A549 (cell line): ENCODE data around the gene ASPSCR1. TPM values are rescaled to one million over a fixed set of nuclear protein-coding genes. Genes with fewer than 3 reads are reported as not detected.
A peak's percentile ranks its signal among the peaks of the same experiment; 100 is the strongest.

ENCODE experiments used
- ATAC-seq, 2 experiments: fragments of 200-7000 bp in 1 of 2; fragments of >200 bp in 1 of 2; cut with Nextera tagmentation in 1 of 2; cut with Tn5 transposase in 1 of 2; 3 replicates each; pipeline versions ENCODE4 v1.8.0 to v1.9.1; 2018 to 2020; ENCODE audit warnings: mild to moderate bottlenecking in 1 of 2, moderate library complexity in 1 of 2
- CTCF ChIA-PET: fragments of 300-600 bp; sonication (Branson Sonifier 250); formaldehyde crosslinking; extraction: SDS; loops from one replicate; lab custom pipeline; 2021; ENCODE audit warnings: antibody characterized with exemption, inconsistent platforms; lab: Yijun Ruan, JAX
- POLR2A ChIA-PET: fragments of 350-600 bp; formaldehyde crosslinking; extraction: SDS; loops from one replicate; lab custom pipeline; 2021; ENCODE audit warnings: antibody characterized with exemption, inconsistent platforms; lab: Yijun Ruan, JAX
- DNase-seq, 2 experiments: peaks; one replicate each; pipeline versions ENCODE4 v3.0.0 to v3.0.0-alpha.2; 2011 to 2016; ENCODE audit warnings: low read depth in 1 of 2, low spot score in 1 of 2
- FAIRE-seq: peaks from 2 replicates; lab custom pipeline; 2011; peaks lifted over from hg19 to GRCh38; lab: Jason Lieb, UNC
- H3K27ac ChIP-seq, 2 experiments: fragments of >200 bp; sonication (Bioruptor Twin); formaldehyde crosslinking; 3 replicates each; pipeline ENCODE4 v1.5.1; 2016 to 2017
- H3K4me1 ChIP-seq: fragments of >200 bp; sonication (Bioruptor Twin); formaldehyde crosslinking; 3 replicates; pipeline ENCODE4 v1.6.1; 2016
- H3K4me2 ChIP-seq: fragments of >200 bp; sonication (Bioruptor Twin); formaldehyde crosslinking; 3 replicates; pipeline ENCODE4 v1.6.1; 2016
- H3K4me3 ChIP-seq: fragments of >200 bp; sonication (Bioruptor Twin); formaldehyde crosslinking; 3 replicates; pipeline ENCODE4 v1.5.1; 2016
- H3K9me3 ChIP-seq: fragments of >200 bp; sonication (Bioruptor Twin); formaldehyde crosslinking; 3 replicates; pipeline ENCODE4 v1.6.1; 2016
- BHLHE40 ChIP-seq: IDR thresholded peaks from 2 replicates; pipeline ENCODE4 v1.6.1; 2012; ENCODE audit warnings: low read depth, low read length, inconsistent platforms
- CBX8 ChIP-seq: fragments of 200-600 bp; sonication (generic); IDR thresholded peaks from 2 replicates; pipeline ENCODE4 v1.6.1; 2016
- CEBPB ChIP-seq, 2 experiments: fragments of >200 bp in 1 of 2; sonication (Bioruptor Twin) in 1 of 2; formaldehyde crosslinking in 1 of 2; IDR thresholded peaks; 2 replicates each; pipeline ENCODE4 v1.6.1; 2012 to 2016
- CHD4 ChIP-seq: fragments of 200-600 bp; sonication (generic); IDR thresholded peaks from 2 replicates; pipeline ENCODE4 v1.6.1; 2016; ENCODE audit warnings: antibody characterized with exemption, mild to moderate bottlenecking, borderline replicate concordance
- EHF ChIP-seq: fragments of 250-450 bp; sonication (Bioruptor Pico); IDR thresholded peaks from 2 replicates; pipeline ENCODE4 v1.5.0; 2020; ENCODE audit warnings: mild to moderate bottlenecking
- ESRRA ChIP-seq: fragments of 150-350 bp; IDR thresholded peaks from 2 replicates; pipeline ENCODE4 v1.6.1; 2014; ENCODE audit warnings: mild to moderate bottlenecking, low read length, borderline replicate concordance
- FOSB ChIP-seq: fragments of 250-450 bp; sonication (Bioruptor Pico); IDR thresholded peaks from 2 replicates; pipeline ENCODE4 v1.5.0; 2020; ENCODE audit warnings: mild to moderate bottlenecking, moderate library complexity
- FOXS1 ChIP-seq: fragments of 250-450 bp; sonication (Bioruptor Pico); IDR thresholded peaks from 2 replicates; pipeline ENCODE4 v1.5.0; 2020; ENCODE audit warnings: mild to moderate bottlenecking, moderate library complexity
- HOXA7 ChIP-seq: fragments of 250-450 bp; sonication (Bioruptor Pico); IDR thresholded peaks from 2 replicates; pipeline ENCODE4 v1.5.0; 2020; ENCODE audit warnings: mild to moderate bottlenecking, moderate library complexity
- HOXB13 ChIP-seq: fragments of 250-450 bp; sonication (Bioruptor Pico); IDR thresholded peaks from 2 replicates; pipeline ENCODE4 v1.5.0; 2020; ENCODE audit warnings: low read depth, mild to moderate bottlenecking, moderate library complexity
- JUN ChIP-seq, 2 experiments: fragments of >200 bp; sonication (Bioruptor Twin); formaldehyde crosslinking; IDR thresholded peaks; 2 replicates in 1 of 2; 3 replicates in 1 of 2; pipeline ENCODE4 v1.6.1; 2016 to 2017
- KDM1A ChIP-seq: fragments of 200-600 bp; sonication (generic); IDR thresholded peaks from 2 replicates; pipeline ENCODE4 v1.6.1; 2016; ENCODE audit warnings: low read depth, mild to moderate bottlenecking
- KDM5A ChIP-seq: fragments of 200-600 bp; sonication (generic); IDR thresholded peaks from 2 replicates; pipeline ENCODE4 v1.6.1; 2016; ENCODE audit warnings: antibody characterized with exemption, mild to moderate bottlenecking
- MAZ ChIP-seq: fragments of 150-350 bp; IDR thresholded peaks from 2 replicates; pipeline ENCODE4 v1.6.1; 2014; ENCODE audit warnings: antibody characterized with exemption, low read depth, low read length, borderline replicate concordance
- NPAS2 ChIP-seq: fragments of 250-450 bp; sonication (Bioruptor Pico); IDR thresholded peaks from 2 replicates; pipeline ENCODE4 v1.8.0; 2022; ENCODE audit warnings: mild to moderate bottlenecking, moderate library complexity, borderline replicate concordance
- NR3C1 ChIP-seq: fragments of >200 bp; sonication (Bioruptor Twin); formaldehyde crosslinking; IDR thresholded peaks from 3 replicates; pipeline ENCODE4 v1.6.1; 2017
- PHF8 ChIP-seq: fragments of 200-600 bp; sonication (generic); IDR thresholded peaks from 2 replicates; pipeline ENCODE4 v1.6.1; 2016; ENCODE audit warnings: low read depth, mild to moderate bottlenecking, antibody characterized with exemption, moderate library complexity, borderline replicate concordance
- POLR2A ChIP-seq: IDR thresholded peaks from 2 replicates; pipeline ENCODE4 v1.6.1; 2012; ENCODE audit warnings: mild to moderate bottlenecking, low read length
- SMC3 ChIP-seq: fragments of >200 bp; sonication (Bioruptor Twin); formaldehyde crosslinking; IDR thresholded peaks from 3 replicates; pipeline ENCODE4 v1.6.1; 2018; ENCODE audit warnings: inconsistent platforms
- ZFP36 ChIP-seq: fragments of 450-650 bp; IDR thresholded peaks from 2 replicates; pipeline ENCODE4 v1.6.1; 2014; ENCODE audit warnings: borderline replicate concordance; ENCODE audit not compliant: partially characterized antibody
- WGBS: methylation state at CpG from one replicate; pipeline ENCODE4 v1.1.6; 2017; ENCODE audit errors: missing lambda C conversion rate; 5-methylcytosine and 5-hydroxymethylcytosine counted together
- polyA plus RNA-seq, 4 experiments: library from polyadenylated mRNA; depleted of rRNA in 3 of 4; stranded (reverse); fragments of >200 nt; fragmentation: RNase III in 1 of 4; extraction: RNeasy Plus Mini Kit Qiagen cat#74134 plus additional on column Dnase treatment in 1 of 4; gene quantifications; 2 replicates in 3 of 4; 3 replicates in 1 of 4; pipeline ENCODE4 v1.2.3, GENCODE V29; 2011 to 2017
- TF ChIP-seq, protein P1 (sequence below): fragments of 150-350 bp; IDR thresholded peaks from 2 replicates; pipeline ENCODE4 v1.6.1; 2014; ENCODE audit warnings: low read depth, mild to moderate bottlenecking, low read length
- TF ChIP-seq, protein P2 (sequence below): fragments of 250-450 bp; sonication (Bioruptor Pico); IDR thresholded peaks from 2 replicates; pipeline ENCODE4 v1.5.0; 2021; ENCODE audit warnings: mild to moderate bottlenecking, moderate library complexity, borderline replicate concordance
- TF ChIP-seq, protein P3 (sequence below): IDR thresholded peaks from 2 replicates; pipeline ENCODE4 v1.6.1; 2012
- TF ChIP-seq, protein P4 (sequence below): fragments of >200 bp; sonication (Bioruptor Twin); formaldehyde crosslinking; IDR thresholded peaks from 3 replicates; pipeline ENCODE4 v1.6.1; 2016

The ASPSCR1 gene
- polyA plus RNA-seq, 2 of the 4 experiments (the other 2 are of a cell fraction) = 12.3 to 25.7 TPM

DNA sequence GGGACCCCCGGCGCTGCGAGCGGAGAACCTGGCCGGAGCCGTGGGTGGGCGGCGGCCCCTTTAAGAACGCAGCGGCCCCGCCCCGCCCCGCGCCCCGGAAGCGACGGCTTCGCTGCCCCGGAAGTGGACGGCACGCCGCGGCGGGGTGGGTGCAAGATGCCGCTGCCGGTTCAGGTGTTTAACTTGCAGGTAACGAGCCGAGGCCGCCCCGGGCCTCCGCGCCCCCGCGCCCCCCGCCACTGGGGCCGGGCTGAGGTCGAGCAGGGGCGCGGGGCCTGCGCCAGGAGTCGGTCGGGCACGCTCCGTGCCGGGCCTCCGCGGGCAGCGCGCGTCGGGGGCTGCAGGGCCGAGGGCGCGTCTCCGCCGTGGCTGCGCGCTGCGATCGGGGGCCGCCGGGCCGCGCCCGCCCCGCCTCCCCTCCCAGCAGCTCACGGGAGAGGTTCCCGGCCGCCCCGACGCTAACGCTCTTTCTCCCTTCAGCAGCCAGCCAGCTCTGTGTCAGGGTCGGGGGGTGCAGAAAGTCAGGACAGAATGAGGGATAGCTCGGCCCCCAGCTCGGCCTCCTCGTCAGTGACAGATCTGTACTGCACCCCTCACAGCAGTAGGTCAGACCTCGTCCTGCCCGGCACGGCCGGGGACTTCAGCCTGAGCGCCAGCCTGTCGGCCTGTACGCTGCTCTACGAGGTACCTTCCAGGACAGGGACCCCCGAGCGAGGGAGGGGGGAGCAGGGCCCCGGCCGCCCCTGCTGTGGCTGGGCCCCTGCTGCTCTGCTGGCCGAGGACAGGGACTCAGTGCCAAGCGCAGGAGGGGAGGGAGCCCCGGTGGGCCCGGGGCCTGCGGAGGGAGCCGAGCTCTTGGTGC lies 74.6 kb downstream of the ASPSCR1 start, which contains the start of the genes GPS1 and RFNG:
Gene GPS1, plus strand, starts transcription at position 123 of the 862 bp plus-strand sequence. Its CDS starts 34 bp downstream, at position 157.
Gene RFNG, minus strand, starts transcription at position 36 of the 862 bp plus-strand sequence. CDS start 45 bp downstream, outside the sequence.
- WGBS = 4% methylated on average over 29 of the region's 94 CpGs
- no peaks in the 10 kb centered on the region for H3K9me3 ChIP-seq
- POLR2A ChIA-PET = interaction anchor here (0.6 to 1.0 kb wide), 3 partner anchors 14 to 464 kb away, joined by 3 to 5 read pairs (median 3); partner anchors contain the start of genes DCXR and DUS1L
- peaks cover 16% of the 10 kb centered on the region; the same call in 2 of the 3 replicates for H3K4me1 ChIP-seq
- CTCF ChIA-PET = interaction anchor here (1.0 to 21.7 kb wide), 7 partner anchors 9 to 92 kb away, joined by 3 to 191 read pairs (median 24); partner anchors contain the start of genes DCXR, DUS1L and RAC3
- DNase-seq = peak; percentile 69 to 85
- ATAC-seq = peak; percentile 63
- peak within 1 kb of the TSS; percentile 91 for H3K4me2 ChIP-seq
- FAIRE-seq = no peak
- peak within 1 kb of the TSS; percentile 91 to 95 for H3K27ac ChIP-seq
- H3K4me3 ChIP-seq = peak within 1 kb of the TSS; percentile 97
- TF ChIP-seq PHF8 (no peak), KDM1A (no peak), CBX8 (no peak), POLR2A (peak; percentile 44), FOXS1 (CRISPR knock-in tag) (no peak), HOXB13 (no peak), MAZ (0 out of 2 replicates have a peak, but pooled peaks have one; percentile 55), JUN (IDR thresholded peaks at IDR 0.05) (peak; percentile 75 to 94; a peak in 4 of 5 replicates), KDM5A (peak; percentile 27; the same call in 1 of the 2 replicates), ZFP36 (no peak), FOSB (no peak), BHLHE40 (no peak), SMC3 (no peak), ESRRA (no peak), CHD4 (no peak), NR3C1 (no peak), EHF (CRISPR knock-in tag) (no peak), CEBPB (IDR thresholded peaks at IDR 0.05) (no peak), NPAS2 (CRISPR knock-in tag) (no peak), HOXA7 (CRISPR knock-in tag) (no peak)
- TF ChIP-seq, protein P1, sequence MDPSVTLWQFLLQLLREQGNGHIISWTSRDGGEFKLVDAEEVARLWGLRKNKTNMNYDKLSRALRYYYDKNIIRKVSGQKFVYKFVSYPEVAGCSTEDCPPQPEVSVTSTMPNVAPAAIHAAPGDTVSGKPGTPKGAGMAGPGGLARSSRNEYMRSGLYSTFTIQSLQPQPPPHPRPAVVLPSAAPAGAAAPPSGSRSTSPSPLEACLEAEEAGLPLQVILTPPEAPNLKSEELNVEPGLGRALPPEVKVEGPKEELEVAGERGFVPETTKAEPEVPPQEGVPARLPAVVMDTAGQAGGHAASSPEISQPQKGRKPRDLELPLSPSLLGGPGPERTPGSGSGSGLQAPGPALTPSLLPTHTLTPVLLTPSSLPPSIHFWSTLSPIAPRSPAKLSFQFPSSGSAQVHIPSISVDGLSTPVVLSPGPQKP = no peak
- TF ChIP-seq, protein P2, sequence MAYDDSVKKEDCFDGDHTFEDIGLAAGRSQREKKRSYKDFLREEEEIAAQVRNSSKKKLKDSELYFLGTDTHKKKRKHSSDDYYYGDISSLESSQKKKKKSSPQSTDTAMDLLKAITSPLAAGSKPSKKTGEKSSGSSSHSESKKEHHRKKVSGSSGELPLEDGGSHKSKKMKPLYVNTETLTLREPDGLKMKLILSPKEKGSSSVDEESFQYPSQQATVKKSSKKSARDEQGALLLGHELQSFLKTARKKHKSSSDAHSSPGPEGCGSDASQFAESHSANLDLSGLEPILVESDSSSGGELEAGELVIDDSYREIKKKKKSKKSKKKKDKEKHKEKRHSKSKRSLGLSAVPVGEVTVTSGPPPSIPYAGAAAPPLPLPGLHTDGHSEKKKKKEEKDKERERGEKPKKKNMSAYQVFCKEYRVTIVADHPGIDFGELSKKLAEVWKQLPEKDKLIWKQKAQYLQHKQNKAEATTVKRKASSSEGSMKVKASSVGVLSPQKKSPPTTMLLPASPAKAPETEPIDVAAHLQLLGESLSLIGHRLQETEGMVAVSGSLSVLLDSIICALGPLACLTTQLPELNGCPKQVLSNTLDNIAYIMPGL (CRISPR knock-in tag) = no peak
- TF ChIP-seq, protein P3, sequence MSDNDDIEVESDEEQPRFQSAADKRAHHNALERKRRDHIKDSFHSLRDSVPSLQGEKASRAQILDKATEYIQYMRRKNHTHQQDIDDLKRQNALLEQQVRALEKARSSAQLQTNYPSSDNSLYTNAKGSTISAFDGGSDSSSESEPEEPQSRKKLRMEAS = peak; percentile 71; the same call in 1 of the 2 replicates
- TF ChIP-seq, protein P4, sequence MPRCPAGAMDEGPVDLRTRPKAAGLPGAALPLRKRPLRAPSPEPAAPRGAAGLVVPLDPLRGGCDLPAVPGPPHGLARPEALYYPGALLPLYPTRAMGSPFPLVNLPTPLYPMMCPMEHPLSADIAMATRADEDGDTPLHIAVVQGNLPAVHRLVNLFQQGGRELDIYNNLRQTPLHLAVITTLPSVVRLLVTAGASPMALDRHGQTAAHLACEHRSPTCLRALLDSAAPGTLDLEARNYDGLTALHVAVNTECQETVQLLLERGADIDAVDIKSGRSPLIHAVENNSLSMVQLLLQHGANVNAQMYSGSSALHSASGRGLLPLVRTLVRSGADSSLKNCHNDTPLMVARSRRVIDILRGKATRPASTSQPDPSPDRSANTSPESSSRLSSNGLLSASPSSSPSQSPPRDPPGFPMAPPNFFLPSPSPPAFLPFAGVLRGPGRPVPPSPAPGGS = peak; percentile 77; the same call in 2 of the 3 replicates
